Duodenal mucosa (tissue), 2 donors: ENCODE results near the gene GRB10.

Experiments
- H3K27ac ChIP-seq: one replicate; pipeline ENCODE4 v1.7.0; 2013; ENCODE audit warnings: low read depth, low read length
- H3K27me3 ChIP-seq, 2 donors: one replicate each; pipeline ENCODE4 v1.7.0; 2013; ENCODE audit warnings: low read length in 2 of 2, control low read depth in 1 of 2; ENCODE audit not compliant: insufficient read depth in 2 of 2, control insufficient read depth in 1 of 2
- H3K36me3 ChIP-seq, 2 donors: one replicate each; pipeline ENCODE4 v1.7.0; 2013; ENCODE audit warnings: low read length in 2 of 2, control low read depth in 1 of 2; ENCODE audit not compliant: insufficient read depth in 2 of 2, control insufficient read depth in 1 of 2
- H3K4me1 ChIP-seq, 2 donors: one replicate each; pipeline ENCODE4 v1.7.0; 2013; ENCODE audit warnings: low read length in 2 of 2, control low read depth in 1 of 2; ENCODE audit not compliant: insufficient read depth in 2 of 2, control insufficient read depth in 1 of 2
- H3K4me3 ChIP-seq, 2 donors: one replicate each; pipeline ENCODE4 v1.7.0; 2013; ENCODE audit warnings: low read length in 2 of 2, low read depth in 1 of 2
- H3K9ac ChIP-seq, 2 donors: one replicate each; pipeline ENCODE4 v1.7.0; 2013; ENCODE audit warnings: low read length in 2 of 2, low read depth in 1 of 2
- H3K9me3 ChIP-seq, 2 donors: one replicate each; pipeline ENCODE4 v1.7.0; 2013; ENCODE audit warnings: low read length in 2 of 2, control low read depth in 1 of 2; ENCODE audit not compliant: control insufficient read depth in 1 of 2

Gene GRB10

GRCh38 chr7:50713123-50713965, 69.4 kb downstream of the GRB10 start:
- Histone ChIP-seq H3K36me3 (no peaks in the 10 kb centered on the region), H3K9ac (no peak overlapping the region), H3K9me3 (no peaks in the 10 kb centered on the region), H3K27me3 (no peaks in the 10 kb centered on the region), H3K4me1 (peaks cover 15 to 38% of the 10 kb centered on the region in 2 donors), H3K27ac (no peak overlapping the region), H3K4me3 (no peak overlapping the region)

- Histone ChIP-seq H3K4me1 (peaks cover 8 to 32% of the 10 kb centered on the region in 2 donors), H3K9me3 (no peaks in the 10 kb centered on the region), H3K4me3 (no peak overlapping the region), H3K9ac (no peak overlapping the region), H3K27ac (no peak overlapping the region), H3K36me3 (no peaks in the 10 kb centered on the region), H3K27me3 (no peaks in the 10 kb centered on the region)
Measured at GRCh38 chr7:50712252-50713122, 70.2 kb downstream of the GRB10 start.

DNA sequence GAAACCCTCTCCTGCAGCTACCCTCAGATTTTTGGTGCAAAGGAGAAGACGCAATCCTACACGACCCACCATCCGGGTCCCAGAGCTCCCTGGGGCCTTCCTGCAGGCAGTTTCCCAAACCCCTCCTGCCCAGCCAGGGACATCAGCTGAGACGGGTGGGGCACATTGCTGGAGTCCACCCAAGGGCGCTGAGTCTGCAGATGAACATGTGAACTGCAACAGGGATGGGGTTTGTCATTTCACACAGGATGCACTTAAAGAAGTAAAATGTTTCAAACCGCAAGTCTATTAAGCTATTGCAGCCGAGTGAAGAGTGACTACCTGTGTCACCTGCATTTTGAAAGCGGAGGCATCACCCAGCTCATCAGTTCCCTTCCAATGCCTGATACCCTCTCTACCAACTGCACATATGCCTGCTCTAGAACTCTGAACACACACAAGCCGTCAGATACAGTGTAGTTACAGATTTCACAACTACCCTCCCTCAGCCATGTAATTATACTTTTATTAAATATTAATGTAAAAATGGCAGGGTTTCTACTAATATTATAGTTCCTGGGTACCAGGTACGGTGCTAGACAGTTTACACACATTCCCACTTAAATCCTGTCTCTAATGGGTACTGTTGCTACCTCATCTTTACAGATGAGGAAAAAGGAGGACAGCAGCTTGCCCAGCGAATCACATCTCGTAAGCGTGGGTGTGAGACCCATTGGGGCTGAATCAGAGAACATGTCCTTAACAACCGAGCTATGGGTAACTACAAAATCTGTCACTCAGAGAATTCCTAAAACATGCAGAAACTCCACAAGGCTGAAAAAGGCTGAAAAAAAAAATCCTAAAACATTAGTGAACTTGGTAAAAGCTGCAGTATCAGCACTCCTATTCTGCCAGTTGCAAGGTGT, 71.2 kb downstream of the GRB10 start:
- Histone ChIP-seq H3K36me3 (no peaks in the 10 kb centered on the region), H3K27me3 (no peaks in the 10 kb centered on the region), H3K4me1 (peaks cover 8 to 32% of the 10 kb centered on the region in 2 donors), H3K9me3 (no peaks in the 10 kb centered on the region), H3K4me3 (no peak overlapping the region), H3K9ac (no peak overlapping the region), H3K27ac (no peak overlapping the region)

GRCh38 chr7:50710441-50711154, 72.1 kb downstream of the GRB10 start:
- Histone ChIP-seq H3K9ac (no peak overlapping the region), H3K36me3 (no peaks in the 10 kb centered on the region), H3K4me3 (no peak overlapping the region), H3K9me3 (no peaks in the 10 kb centered on the region), H3K27ac (no peak overlapping the region), H3K27me3 (no peaks in the 10 kb centered on the region), H3K4me1 (peaks cover 4 to 25% of the 10 kb centered on the region in 2 donors)

- H3K4me1 ChIP-seq: peaks cover 0 to 16% of the 10 kb centered on the region in 2 donors
- no peak overlapping the region for H3K27ac ChIP-seq
- no peaks in the 10 kb centered on the region for H3K27me3 ChIP-seq
- H3K4me3 ChIP-seq: no peak overlapping the region
- H3K9me3 ChIP-seq: no peaks in the 10 kb centered on the region
- H3K36me3 ChIP-seq: no peaks in the 10 kb centered on the region
- no peak overlapping the region for H3K9ac ChIP-seq
Measured at GRCh38 chr7:50709151-50709550, 73.5 kb downstream of the GRB10 start.

DNA sequence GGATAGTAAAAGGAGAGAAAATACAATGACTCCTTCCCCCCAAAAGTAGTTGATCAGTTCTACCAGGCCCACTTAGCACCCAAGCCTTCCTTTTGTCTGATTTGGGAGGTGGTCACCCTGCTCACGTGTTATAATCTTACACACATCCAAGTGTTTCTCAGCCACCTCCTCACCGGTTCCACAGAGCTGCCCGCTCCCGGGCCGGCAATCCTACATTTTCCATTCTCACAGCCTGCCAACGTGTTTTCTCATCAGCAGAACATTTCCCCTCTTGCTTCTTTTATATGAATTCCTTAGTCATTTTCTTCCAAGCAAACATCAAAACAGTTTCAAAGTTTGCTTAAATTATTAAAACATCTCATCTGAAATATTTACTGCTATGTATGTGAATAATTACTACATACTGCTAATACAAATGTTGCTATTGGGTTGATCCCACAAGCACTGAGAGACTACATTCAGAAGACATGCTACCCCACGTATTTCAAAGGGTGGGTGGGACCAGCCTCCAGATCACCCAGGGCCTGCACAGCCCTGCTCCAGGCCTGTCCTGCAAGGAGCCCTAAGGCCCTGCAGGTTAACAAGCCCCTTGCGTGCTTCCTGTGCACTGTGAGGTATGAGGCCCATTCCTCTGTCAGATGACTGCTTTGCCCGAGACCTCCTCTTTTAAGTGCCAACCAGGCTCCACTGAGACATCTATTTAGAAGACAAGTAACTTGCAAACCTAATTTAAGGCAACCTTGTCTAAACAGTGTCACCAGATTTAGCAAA, 75.3 kb downstream of the GRB10 start:
- Histone ChIP-seq H3K4me1 (peaks cover 0 to 8% of the 10 kb centered on the region in 2 donors), H3K27ac (no peak overlapping the region), H3K9me3 (no peaks in the 10 kb centered on the region), H3K27me3 (no peaks in the 10 kb centered on the region), H3K4me3 (no peak overlapping the region), H3K36me3 (peaks cover 0 to 1% of the 10 kb centered on the region in 2 donors), H3K9ac (no peak overlapping the region)

DNA sequence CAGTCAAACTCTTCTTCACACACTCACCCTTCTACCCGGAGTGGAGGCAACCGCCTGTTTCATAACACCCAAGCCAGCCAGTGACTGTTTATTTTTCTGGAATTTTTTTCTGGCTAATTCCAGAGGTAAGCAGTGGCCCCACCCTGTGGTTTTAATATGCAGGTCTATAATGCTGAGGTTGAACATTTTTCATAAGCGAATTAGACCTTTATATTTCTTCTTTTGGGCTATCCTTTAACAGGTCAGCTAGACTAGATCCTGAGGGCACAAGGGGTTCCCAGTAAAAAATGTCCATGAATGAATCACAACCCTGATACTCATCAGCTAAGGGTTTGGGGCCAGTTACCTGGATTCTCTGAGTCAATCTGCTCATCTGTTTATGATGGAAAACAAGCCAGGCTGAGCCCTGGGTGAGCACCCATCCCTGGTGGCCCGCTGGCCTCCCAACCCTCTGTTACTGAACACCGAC, 76.2 kb downstream of the GRB10 start:
- Histone ChIP-seq H3K27me3 (no peaks in the 10 kb centered on the region), H3K27ac (no peak overlapping the region), H3K36me3 (peaks cover 3 to 5% of the 10 kb centered on the region in 2 donors), H3K9me3 (no peaks in the 10 kb centered on the region), H3K9ac (no peak overlapping the region), H3K4me1 (peaks cover 0 to 3% of the 10 kb centered on the region in 2 donors), H3K4me3 (no peak overlapping the region)

GRCh38 chr7:50704844-50705243, 77.9 kb downstream of the GRB10 start:
- H3K9ac ChIP-seq: no peak overlapping the region
- H3K9me3 ChIP-seq: no peaks in the 10 kb centered on the region
- H3K4me3 ChIP-seq: no peak overlapping the region
- no peaks in the 10 kb centered on the region for H3K27me3 ChIP-seq
- H3K27ac ChIP-seq: no peak overlapping the region
- H3K4me1 ChIP-seq: peaks cover 0 to 3% of the 10 kb centered on the region in 2 donors
- peaks cover 3 to 9% of the 10 kb centered on the region in 2 donors for H3K36me3 ChIP-seq

DNA sequence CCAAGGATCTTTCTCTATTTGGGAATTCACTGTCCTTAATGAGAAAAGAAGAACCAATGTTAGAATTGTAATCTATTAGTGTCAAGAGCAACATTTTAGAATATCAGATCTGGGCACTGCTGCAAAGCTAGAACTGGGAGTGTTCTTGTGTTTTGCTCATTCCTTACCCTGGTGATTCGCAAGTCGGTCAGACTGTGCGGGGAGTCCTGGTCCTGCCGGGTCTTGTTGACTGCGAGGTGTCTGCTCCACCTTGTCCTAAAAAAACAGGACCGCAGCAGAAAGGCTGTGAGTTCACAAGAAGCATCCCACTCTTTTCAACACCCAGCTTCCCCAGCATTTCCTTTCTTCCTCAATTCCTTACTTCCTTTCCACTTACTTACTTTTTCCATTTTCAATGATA, 79.0 kb downstream of the GRB10 start:
- Histone ChIP-seq H3K9ac (no peak overlapping the region), H3K27ac (no peak overlapping the region), H3K4me1 (peaks cover 0 to 4% of the 10 kb centered on the region in 2 donors), H3K36me3 (peaks cover 3 to 9% of the 10 kb centered on the region in 2 donors), H3K4me3 (no peak overlapping the region), H3K27me3 (no peaks in the 10 kb centered on the region), H3K9me3 (no peaks in the 10 kb centered on the region)
